ENCODE measurements around the gene CPB1. TPM values are rescaled to one million over a fixed set of nuclear protein-coding genes. Genes with fewer than 3 reads are reported as not detected.

Gene CPB1
- total RNA-seq, 1 donor from 2014 or later, result 11.9 TPM

GRCh38 chr3:148857316-148857715, 29.7 kb downstream of the CPB1 start:
- Mint-ChIP-seq H3K36me3 (no peaks in the 10 kb centered on the region), H3K9me3 (no peaks in the 10 kb centered on the region), H3K4me3 (no peak overlapping the region), H3K27me3 (ENCODE audit: low read depth) (peaks cover 5% of the 10 kb centered on the region), H3K4me1 (peaks cover 36% of the 10 kb centered on the region), H3K27ac (no peak overlapping the region)
- no peak for DNase-seq (ENCODE audit: low spot score in 2 of 2, unreplicated experiment in 2 of 2)
- TF ChIP-seq CTCF (IDR thresholded peaks at IDR 0.05; ENCODE audit: unreplicated experiment), result no peak

- H3K36me3 Mint-ChIP-seq, result no peaks in the 10 kb centered on the region
- TF ChIP-seq CTCF (IDR thresholded peaks at IDR 0.05; ENCODE audit: unreplicated experiment), result peak; percentile 60
- DNase-seq (ENCODE audit: low spot score in 2 of 2, unreplicated experiment in 2 of 2), result no peak
- H3K4me1 Mint-ChIP-seq, result peaks cover 11% of the 10 kb centered on the region
- H3K27ac Mint-ChIP-seq, result no peak overlapping the region
- peaks cover 16% of the 10 kb centered on the region for H3K27me3 Mint-ChIP-seq (ENCODE audit: low read depth)
- no peak overlapping the region for H3K4me3 Mint-ChIP-seq
- H3K9me3 Mint-ChIP-seq, result no peaks in the 10 kb centered on the region
Observed at GRCh38 chr3:148861277-148861869, 33.8 kb downstream of the CPB1 start.

GRCh38 chr3:148863297-148863696, 35.7 kb downstream of the CPB1 start:
- Mint-ChIP-seq H3K4me3 (no peak overlapping the region), H3K36me3 (no peaks in the 10 kb centered on the region), H3K4me1 (peaks cover 3% of the 10 kb centered on the region), H3K27ac (no peak overlapping the region), H3K9me3 (no peaks in the 10 kb centered on the region), H3K27me3 (ENCODE audit: low read depth) (peaks cover 26% of the 10 kb centered on the region)
- no peak for TF ChIP-seq CTCF (IDR thresholded peaks at IDR 0.05; ENCODE audit: unreplicated experiment)
- DNase-seq (ENCODE audit: low spot score in 2 of 2, unreplicated experiment in 2 of 2), result no peak

- H3K9me3 Mint-ChIP-seq, result no peaks in the 10 kb centered on the region
- H3K36me3 Mint-ChIP-seq, result no peaks in the 10 kb centered on the region
- no peak overlapping the region for H3K4me3 Mint-ChIP-seq
- DNase-seq (ENCODE audit: low spot score in 2 of 2, unreplicated experiment in 2 of 2), result no peak
- peaks cover 3% of the 10 kb centered on the region for H3K4me1 Mint-ChIP-seq
- H3K27me3 Mint-ChIP-seq (ENCODE audit: low read depth), result peaks cover 26% of the 10 kb centered on the region
- TF ChIP-seq CTCF (IDR thresholded peaks at IDR 0.05; ENCODE audit: unreplicated experiment), result no peak
- H3K27ac Mint-ChIP-seq, result no peak overlapping the region
Observed at GRCh38 chr3:148863814-148864213, 36.2 kb downstream of the CPB1 start.

- Mint-ChIP-seq H3K4me1 (peaks cover 5% of the 10 kb centered on the region), H3K27me3 (ENCODE audit: low read depth) (peaks cover 26% of the 10 kb centered on the region), H3K9me3 (no peaks in the 10 kb centered on the region), H3K4me3 (no peak within 1 kb of the TSS), H3K27ac (no peak within 1 kb of the TSS), H3K36me3 (no peaks in the 10 kb centered on the region)
- TF ChIP-seq CTCF (IDR thresholded peaks at IDR 0.05; ENCODE audit: unreplicated experiment), result no peak
- DNase-seq (ENCODE audit: low spot score in 2 of 2, unreplicated experiment in 2 of 2), result no peak
Observed at GRCh38 chr3:148865049-148865448, 37.4 kb downstream of the CPB1 start, which contains the start of gene CPA3. Gene CPA3 (plus strand): TSS chr3:148865296. CDS start chr3:148865308, 12 bp downstream.
